IgD-negative memory B cell (primary cell): Measurements from ENCODE around the gene EBLN1. TPM values are rescaled to one million over a fixed set of nuclear protein-coding genes. Genes with fewer than 3 reads are reported as not detected.

ENCODE experiments used
- H3K27ac Mint-ChIP-seq, 3 donors: one replicate each; pipeline ENCODE4 v1.8.0; 2020 to 2022; ENCODE audit warnings: mild to moderate bottlenecking in 3 of 3, mixed read lengths in 3 of 3, moderate library complexity in 1 of 3
- H3K27me3 Mint-ChIP-seq: one replicate; pipeline ENCODE4 v1.8.0; 2021; ENCODE audit warnings: mixed read lengths
- H3K36me3 Mint-ChIP-seq: one replicate; pipeline ENCODE4 v1.8.0; 2020; ENCODE audit warnings: mild to moderate bottlenecking, mixed read lengths
- H3K4me1 Mint-ChIP-seq, 3 donors: one replicate each; pipeline ENCODE4 v1.8.0; 2020 to 2022; ENCODE audit warnings: mixed read lengths in 3 of 3, mild to moderate bottlenecking in 1 of 3
- H3K4me3 Mint-ChIP-seq, 4 donors: one replicate each; pipeline ENCODE4 v1.8.0; 2020 to 2022; ENCODE audit warnings: mild to moderate bottlenecking in 4 of 4, mixed read lengths in 4 of 4, moderate library complexity in 3 of 4
- H3K9me3 Mint-ChIP-seq, 3 donors: one replicate each; pipeline ENCODE4 v1.8.0; 2020 to 2021; ENCODE audit warnings: mixed read lengths in 3 of 3, mild to moderate bottlenecking in 1 of 3
- polyA plus RNA-seq: library from polyadenylated mRNA; unstranded; fragments of 300-500 nt; fragmentation: Illumina TruSeq; gene quantifications from one replicate; pipeline ENCODE4 v1.2.3, GENCODE V29; 2021

EBLN1 gene
- polyA plus RNA-seq, 1 donor from 2014 or later, result not detected

- no peak overlapping the region for H3K27ac Mint-ChIP-seq
Measured at GRCh38 chr10:22185586-22185985, 32.2 kb downstream of the EBLN1 start.

GRCh38 chr10:22183771-22184461, 33.9 kb downstream of the EBLN1 start:
- Mint-ChIP-seq H3K27ac (no peak overlapping the region), H3K27me3 (peaks cover 18% of the 10 kb centered on the region), H3K4me3 (no peak overlapping the region), H3K9me3 (peaks cover 2 to 15% (median 8%) of the 10 kb centered on the region in 3 donors), H3K36me3 (no peaks in the 10 kb centered on the region), H3K4me1 (no peaks in the 10 kb centered on the region)

More at GRCh38 chr10:22185586-22185985, 32.2 kb downstream of the EBLN1 start:
- peaks cover 0 to 8% (median 4%) of the 10 kb centered on the region in 3 donors for H3K9me3 Mint-ChIP-seq
- no peaks in the 10 kb centered on the region for H3K4me1 Mint-ChIP-seq
- no peaks in the 10 kb centered on the region for H3K36me3 Mint-ChIP-seq
- H3K27me3 Mint-ChIP-seq, result peaks cover 17% of the 10 kb centered on the region
- H3K4me3 Mint-ChIP-seq, result no peak overlapping the region

GRCh38 chr10:22180724-22181123, 37.1 kb downstream of the EBLN1 start:
- Mint-ChIP-seq H3K27me3 (peaks cover 13% of the 10 kb centered on the region), H3K4me1 (no peaks in the 10 kb centered on the region), H3K36me3 (no peaks in the 10 kb centered on the region), H3K4me3 (no peak overlapping the region), H3K27ac (no peak overlapping the region), H3K9me3 (peaks cover 2 to 15% (median 8%) of the 10 kb centered on the region in 3 donors)

GRCh38 chr10:22174442-22174841, 43.4 kb downstream of the EBLN1 start:
- H3K27me3 Mint-ChIP-seq, result peaks cover 11% of the 10 kb centered on the region
- H3K36me3 Mint-ChIP-seq, result no peaks in the 10 kb centered on the region
- peaks cover 4 to 15% (median 6%) of the 10 kb centered on the region in 3 donors for H3K9me3 Mint-ChIP-seq
- H3K27ac Mint-ChIP-seq, result no peak overlapping the region
- H3K4me1 Mint-ChIP-seq, result no peaks in the 10 kb centered on the region
- H3K4me3 Mint-ChIP-seq, result no peak overlapping the region

GRCh38 chr10:22171131-22171530, 46.7 kb downstream of the EBLN1 start:
- Mint-ChIP-seq H3K27ac (no peak overlapping the region), H3K4me3 (no peak overlapping the region), H3K9me3 (peaks cover 10 to 18% (median 14%) of the 10 kb centered on the region in 3 donors), H3K27me3 (peaks cover 9% of the 10 kb centered on the region), H3K4me1 (no peaks in the 10 kb centered on the region), H3K36me3 (no peaks in the 10 kb centered on the region)

- Mint-ChIP-seq H3K27ac (no peak overlapping the region), H3K36me3 (no peaks in the 10 kb centered on the region), H3K27me3 (peaks cover 8% of the 10 kb centered on the region), H3K4me3 (no peak overlapping the region), H3K9me3 (peaks cover 10 to 18% (median 14%) of the 10 kb centered on the region in 3 donors), H3K4me1 (no peaks in the 10 kb centered on the region)
Measured at GRCh38 chr10:22170582-22170981, 47.2 kb downstream of the EBLN1 start.

GRCh38 chr10:22159979-22160378, 57.8 kb downstream of the EBLN1 start:
- Mint-ChIP-seq H3K27me3 (peaks cover 3% of the 10 kb centered on the region), H3K27ac (peak overlapping the region in 1 of 3 donors; percentile 18), H3K36me3 (no peaks in the 10 kb centered on the region), H3K9me3 (peaks cover 0 to 9% (median 4%) of the 10 kb centered on the region in 3 donors), H3K4me3 (no peak overlapping the region), H3K4me1 (peaks cover 0 to 7% (median 2%) of the 10 kb centered on the region in 3 donors)

GRCh38 chr10:22159180-22159579, 58.6 kb downstream of the EBLN1 start:
- Mint-ChIP-seq H3K27ac (no peak overlapping the region), H3K36me3 (no peaks in the 10 kb centered on the region), H3K4me3 (no peak overlapping the region), H3K9me3 (peaks cover 0 to 4% (median 3%) of the 10 kb centered on the region in 3 donors), H3K27me3 (peaks cover 6% of the 10 kb centered on the region), H3K4me1 (peaks cover 0 to 7% (median 2%) of the 10 kb centered on the region in 3 donors)

Other genes with a start within 250 kb of the EBLN1 start
- 17.9 TPM for gene DNAJC1, start 214.3 kb downstream of the EBLN1 start, polyA plus RNA-seq
- 85.0 TPM for gene COMMD3, start 98.4 kb upstream of the EBLN1 start, polyA plus RNA-seq
- 37.9 TPM for gene BMI1, start 103.1 kb upstream of the EBLN1 start, polyA plus RNA-seq
- not detected for gene SPAG6, start 127.5 kb upstream of the EBLN1 start, polyA plus RNA-seq